A673 (cell line): ENCODE measurements around the gene ECM2.

ENCODE experiments used
- EZH2 ChIP-seq: fragments of 200-600 bp; sonication (generic); IDR thresholded peaks from 2 replicates; pipeline ENCODE4 v1.6.1; 2017; ENCODE audit warnings: borderline replicate concordance, low read depth, mild to moderate bottlenecking, mixed read lengths, antibody characterized with exemption, low read length; ENCODE audit not compliant: poor library complexity, severe bottlenecking
- TF ChIP-seq, protein P1 (sequence below): fragments of 300-800, 200-600 bp; sonication (generic); conservative IDR thresholded peaks from 2 replicates; pipeline ENCODE4 v1.5.1; 2017; ENCODE audit warnings: low read depth, mild to moderate bottlenecking, antibody characterized with exemption, low read length, moderate library complexity, mixed read lengths

DNA sequence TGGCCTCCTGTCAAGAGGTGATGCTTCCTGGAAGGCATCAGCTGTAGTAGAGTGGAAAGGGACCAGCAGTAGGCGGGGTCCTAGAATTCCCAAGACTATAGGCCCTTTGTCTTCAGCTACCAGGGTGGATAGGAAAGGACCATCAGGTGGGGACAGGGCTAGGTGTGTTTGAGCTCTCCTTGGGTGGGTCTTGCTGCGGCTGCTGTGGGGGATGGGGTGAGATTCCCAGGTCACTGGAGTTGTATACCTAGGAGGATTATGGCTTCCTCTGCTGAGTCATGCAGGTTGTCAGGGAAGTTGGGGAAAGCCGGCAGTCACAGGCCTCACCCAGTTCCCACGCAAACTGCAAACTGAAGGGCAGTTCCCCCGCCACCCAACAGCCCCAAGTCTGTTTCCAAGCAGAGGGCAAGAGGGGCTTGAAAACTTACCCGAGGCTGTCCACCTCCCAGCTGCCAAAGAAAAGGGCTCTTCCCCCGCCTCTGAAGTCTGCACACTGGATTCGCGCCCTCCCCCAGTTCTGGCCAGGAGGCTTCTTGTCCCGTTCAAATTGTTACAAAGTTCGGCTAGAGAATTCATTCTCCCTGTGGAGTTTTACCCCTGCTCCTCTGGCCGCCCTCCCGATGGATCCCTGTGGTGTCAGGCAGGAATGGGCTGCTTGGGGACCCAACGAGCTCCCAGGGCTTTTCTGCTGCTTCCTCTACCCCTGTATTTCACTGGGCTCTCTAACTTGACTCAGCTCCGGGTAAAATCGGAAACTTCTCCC is 23.0 kb upstream of the ECM2 start:
- TF ChIP-seq, protein P1, sequence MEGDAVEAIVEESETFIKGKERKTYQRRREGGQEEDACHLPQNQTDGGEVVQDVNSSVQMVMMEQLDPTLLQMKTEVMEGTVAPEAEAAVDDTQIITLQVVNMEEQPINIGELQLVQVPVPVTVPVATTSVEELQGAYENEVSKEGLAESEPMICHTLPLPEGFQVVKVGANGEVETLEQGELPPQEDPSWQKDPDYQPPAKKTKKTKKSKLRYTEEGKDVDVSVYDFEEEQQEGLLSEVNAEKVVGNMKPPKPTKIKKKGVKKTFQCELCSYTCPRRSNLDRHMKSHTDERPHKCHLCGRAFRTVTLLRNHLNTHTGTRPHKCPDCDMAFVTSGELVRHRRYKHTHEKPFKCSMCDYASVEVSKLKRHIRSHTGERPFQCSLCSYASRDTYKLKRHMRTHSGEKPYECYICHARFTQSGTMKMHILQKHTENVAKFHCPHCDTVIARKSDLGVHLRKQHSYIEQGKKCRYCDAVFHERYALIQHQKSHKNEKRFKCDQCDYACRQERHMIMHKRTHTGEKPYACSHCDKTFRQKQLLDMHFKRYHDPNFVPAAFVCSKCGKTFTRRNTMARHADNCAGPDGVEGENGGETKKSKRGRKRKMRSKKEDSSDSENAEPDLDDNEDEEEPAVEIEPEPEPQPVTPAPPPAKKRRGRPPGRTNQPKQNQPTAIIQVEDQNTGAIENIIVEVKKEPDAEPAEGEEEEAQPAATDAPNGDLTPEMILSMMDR = no peak
- TF ChIP-seq EZH2 = no peak
